Stimulated activated CD4-positive, alpha-beta T cell treated with anti-CD3 and anti-CD28 coated beads, Interleukin-1b, Interleukin-23, amount 100 ng/mL, for 4 hours (primary cell): Measurements from ENCODE around the gene PSMD1.
A peak's percentile ranks its signal among the peaks of the same experiment; 100 is the strongest.

ENCODE experiments used
- DNase-seq, 2 donors: peaks; one replicate each; pipeline ENCODE4 v3.0.0-alpha.2; 2020; ENCODE audit warnings: low read depth in 2 of 2

PSMD1 gene

DNA sequence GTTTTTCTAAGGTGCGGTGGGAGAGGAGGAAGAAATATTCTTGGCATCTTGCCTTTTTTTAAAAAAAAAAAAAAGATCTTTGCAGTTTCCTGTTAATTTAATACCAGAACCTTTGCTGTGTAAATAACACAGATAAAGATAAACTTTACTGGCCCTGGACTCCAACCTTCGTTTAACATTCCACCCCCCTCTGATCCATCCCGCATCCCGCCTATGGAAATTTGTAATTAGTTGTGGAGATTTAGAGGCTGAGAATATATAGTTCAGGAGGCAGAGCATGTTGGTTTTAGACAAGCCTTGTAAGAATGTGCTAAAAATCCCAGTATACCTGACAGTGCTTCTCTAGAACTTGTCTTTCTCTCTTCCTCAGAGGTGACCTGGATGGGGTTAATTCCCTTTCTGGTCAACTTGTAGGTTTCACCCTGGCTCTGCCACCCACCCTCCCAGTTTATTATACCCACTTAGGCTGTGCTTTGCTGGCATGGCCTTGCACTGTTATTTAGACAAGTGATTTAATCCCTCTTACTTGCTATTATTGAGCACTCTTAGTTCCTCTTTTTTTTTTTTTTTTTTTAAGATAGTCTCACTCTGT is 22.3 kb upstream of the PSMD1 start:
- no peak for DNase-seq

DNA sequence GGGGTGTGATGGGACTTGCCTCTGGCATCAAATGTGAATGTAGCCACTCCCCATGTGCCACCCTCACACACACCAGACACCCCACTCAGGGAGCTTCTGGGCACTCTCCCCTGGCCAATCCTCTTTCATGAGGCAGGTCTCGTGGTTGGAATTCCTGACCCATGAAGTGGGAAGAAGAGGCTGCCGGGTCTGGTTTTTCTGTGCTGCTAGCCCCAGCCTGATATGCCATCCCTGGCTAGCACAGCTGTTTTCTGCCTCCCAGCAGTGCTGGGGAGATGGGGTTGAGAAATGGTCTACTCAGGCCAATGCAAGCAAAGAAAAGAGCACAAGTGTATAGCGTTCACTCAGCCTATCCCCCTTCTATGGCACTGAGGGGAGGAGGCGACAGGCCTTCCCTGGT is 20.5 kb upstream of the PSMD1 start:
- DNase-seq: no peak

DNA sequence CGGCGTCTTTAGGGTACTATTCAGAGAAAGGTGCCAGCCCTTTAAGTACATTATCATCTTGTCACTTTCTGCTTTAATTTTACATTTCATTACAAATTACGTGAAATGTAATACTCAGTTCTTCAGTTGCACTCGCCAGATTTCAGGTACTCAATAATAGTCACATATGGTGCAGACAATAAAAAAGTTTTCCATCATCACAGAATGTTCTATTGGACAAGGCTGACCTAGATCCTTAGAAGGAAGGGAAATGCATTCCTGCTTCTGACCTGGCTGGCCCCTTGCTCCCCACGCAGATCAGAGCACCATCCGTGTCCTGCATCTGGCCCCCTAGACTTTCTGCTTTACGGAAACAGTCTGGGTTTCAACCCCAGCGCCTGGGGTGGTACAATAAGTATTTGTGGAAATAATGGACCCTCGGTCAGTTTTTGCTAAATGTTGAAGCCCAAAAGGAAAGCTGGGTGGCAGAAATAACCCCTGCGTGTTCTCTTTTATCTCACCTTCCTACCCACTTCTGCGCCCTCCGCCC is 20.0 kb upstream of the PSMD1 start:
- DNase-seq: no peak

DNA sequence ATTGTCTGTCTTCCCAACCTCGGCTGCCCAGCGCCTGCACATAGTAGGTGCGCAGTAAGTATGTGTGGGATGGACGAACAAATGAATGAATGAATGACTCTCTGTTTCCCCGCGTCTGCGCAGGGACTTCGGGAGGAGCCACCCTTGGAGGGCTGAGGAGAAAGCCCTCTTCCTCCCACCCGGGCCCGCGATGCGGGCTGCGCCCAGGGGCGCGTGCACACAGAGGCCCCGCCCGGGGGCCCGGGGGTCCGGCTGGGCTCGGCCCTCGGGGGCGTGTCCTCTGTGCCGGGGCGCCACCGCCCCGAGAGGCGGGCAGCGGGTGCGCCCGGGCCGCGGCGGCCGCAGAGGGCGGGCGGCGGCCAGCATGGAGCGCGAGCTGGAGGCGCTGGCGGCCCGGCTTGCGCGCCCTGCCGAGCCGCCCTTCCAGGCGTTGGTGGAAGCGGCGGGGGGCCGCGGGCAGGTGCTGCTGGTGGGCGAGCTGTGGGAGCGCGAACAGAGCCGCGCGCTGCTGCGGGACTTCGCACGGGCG is 19.4 kb upstream of the PSMD1 start, which contains the start of gene C2orf72:
TSS of gene C2orf72 (plus strand) at position 322 of the 529 bp plus-strand sequence. CDS start at position 365, 43 bp downstream.
- DNase-seq: no peak

DNA sequence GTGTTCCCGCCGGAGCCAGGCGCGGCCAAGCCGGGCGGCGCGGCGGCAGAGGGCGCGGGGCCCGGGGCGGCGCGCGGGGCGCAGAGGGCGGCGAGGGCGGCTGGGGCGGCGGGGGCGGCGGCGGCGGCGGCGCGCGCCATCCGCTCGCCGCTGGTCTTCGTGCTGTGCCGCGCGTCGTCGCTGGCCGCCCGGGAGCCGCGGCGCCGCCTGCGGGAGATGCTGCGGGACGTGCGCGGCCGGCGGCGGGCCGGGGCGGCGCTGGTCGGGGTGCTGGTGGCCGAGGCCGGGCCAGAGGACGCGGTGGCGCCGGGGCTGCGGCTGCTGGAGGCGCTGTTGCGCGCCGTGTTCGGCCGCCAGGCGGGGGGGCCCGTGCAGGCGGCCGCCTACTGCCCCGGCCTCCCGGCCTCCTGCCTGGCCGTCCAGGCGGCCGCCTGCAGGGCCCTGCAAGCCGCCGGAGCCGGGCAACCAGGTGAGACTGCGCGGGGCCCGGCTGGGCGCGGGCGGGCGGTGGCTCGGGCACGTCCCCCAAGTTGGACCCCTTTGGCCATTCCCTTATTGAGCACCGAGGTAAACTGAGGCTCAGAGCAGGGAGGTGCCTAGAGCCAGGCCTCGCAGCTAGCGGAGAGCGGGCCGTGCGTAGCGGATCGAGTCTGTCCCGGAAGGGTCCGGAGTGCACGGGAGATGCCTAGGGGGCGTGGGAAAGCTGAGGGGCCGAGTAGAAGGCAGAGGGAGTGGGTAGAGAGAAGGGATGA is 18.8 kb upstream of the PSMD1 start:
- DNase-seq: no peak

DNA sequence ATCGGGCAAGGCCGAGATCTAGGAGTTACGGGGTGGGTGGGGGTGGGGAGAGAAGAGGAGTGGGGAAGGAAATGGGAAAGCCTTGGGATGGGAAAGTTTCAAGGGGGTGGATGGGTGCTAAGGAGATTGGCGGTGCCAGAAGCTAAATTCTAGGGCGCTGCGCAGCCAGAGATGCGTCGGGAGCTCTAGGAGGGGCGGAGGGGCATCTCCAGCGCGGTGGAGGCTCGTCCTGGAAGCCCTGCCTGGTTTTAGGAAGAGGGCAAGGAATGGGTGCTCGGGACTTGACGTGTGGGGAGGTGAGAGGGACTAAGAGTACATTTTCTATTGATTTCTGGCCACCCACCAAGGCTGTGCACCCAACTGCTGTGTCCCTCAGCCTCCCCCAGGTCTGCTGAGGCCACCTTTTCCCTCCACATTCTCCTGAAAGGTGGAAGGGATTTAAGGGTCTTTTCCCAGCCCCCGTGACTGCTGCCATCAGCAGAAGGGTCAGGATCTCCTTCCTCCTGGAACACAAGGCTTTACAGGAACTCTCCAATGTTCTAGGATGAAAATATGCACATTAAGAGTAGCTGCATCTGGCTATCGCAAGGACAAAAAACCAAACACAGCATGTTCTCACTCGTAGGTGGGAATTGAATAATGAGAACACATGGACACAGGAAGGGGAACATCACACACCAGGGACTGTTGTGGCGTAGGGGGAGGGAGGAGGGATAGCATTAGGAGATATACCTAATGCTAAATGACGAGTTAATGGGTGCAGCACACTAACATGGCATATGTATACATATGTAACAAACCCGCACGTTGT is 18.0 kb upstream of the PSMD1 start:
- DNase-seq: no peak

DNA sequence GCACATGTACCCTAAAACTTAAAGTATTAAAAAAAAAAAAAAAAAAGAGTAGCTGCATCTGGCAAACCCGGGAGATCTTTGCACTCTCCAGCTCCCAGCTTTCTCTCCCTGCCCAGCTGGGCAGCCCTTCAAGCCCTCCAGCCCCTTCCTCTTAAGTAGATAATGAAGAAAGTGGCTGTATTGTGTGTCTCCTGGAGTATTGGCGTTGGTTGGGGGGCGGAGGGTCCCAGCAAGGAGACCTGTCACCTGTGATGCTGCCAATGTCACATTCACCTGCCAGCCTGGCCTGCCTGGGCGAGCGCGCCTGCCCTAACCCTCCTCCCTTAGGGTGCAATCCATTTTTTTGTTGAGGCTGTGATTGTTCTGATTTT is 17.4 kb upstream of the PSMD1 start:
- no peak for DNase-seq

DNA sequence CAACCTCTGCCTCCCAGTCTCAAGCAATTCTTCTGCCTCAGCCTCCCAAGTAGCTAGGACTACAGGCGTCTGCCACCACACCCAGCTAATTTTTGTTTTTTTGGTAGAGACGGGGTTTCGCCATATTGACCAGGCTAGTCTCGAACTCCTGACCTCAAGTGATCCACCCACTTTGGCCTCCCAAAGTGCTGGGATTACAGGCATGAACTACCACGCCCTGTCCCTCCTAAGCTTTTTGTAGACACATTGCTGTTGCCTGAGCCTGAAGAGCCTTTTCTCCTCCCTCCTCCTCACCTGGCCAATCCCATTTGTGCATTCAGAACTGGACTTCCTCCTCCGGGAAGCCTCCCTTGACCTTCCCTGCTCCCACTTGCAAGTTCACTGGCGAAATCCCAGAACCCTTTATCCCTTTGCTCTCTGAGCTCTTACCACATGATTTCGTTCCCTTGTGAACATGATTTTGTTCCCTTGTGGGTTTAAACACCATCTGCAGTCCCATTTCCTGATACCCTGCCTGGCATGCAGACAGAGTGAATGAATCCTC is 16.8 kb upstream of the PSMD1 start:
- DNase-seq: no peak

DNA sequence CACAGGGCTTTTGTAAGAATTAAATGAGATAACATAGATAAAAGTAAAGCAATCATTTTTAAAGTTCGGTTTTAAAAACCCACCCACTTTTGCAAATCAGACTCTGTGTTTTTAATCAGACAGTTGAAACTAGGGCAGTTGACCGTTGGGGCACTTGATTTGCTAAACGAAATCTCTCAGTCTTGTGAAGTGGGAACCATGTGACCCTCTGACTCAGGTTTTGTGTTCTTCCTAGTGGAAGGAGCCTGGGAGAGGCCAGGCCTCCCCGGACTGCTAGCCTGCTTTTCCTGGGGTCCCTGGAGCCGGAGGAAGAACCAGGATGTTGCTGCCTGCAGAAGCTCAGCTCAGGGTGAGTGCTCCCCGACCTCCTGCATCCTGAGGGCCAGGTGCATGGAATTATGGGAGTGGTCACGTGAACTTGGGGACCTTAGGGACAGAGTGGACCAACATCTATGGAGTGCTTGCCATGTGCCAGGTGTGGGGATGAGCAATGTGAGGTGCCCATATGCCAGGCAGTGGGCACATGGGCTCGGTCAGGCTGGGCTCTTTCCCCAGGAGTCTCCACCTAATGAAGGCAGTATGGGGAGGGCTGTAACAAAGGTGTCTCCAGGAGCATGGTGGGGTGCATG is 15.5 kb upstream of the PSMD1 start:
- DNase-seq: no peak

DNA sequence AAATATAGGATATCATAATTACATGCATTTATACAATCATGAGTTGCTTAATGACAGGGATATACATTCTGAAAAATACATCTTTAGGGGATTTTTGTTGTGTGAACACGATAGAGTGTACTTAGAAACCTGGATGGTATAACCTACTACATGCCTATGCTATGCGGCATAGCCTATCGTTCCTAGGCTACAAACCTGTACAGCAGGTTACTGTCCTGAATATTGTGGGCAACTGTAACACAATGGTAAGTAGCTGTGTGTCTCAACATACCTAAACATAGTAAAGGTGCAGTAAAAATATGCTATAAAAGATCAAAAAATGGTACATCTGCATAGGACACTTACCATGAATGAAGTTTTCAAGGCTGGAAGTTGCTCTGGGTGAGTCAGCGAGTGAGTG is 12.9 kb upstream of the PSMD1 start:
- no peak for DNase-seq

DNA sequence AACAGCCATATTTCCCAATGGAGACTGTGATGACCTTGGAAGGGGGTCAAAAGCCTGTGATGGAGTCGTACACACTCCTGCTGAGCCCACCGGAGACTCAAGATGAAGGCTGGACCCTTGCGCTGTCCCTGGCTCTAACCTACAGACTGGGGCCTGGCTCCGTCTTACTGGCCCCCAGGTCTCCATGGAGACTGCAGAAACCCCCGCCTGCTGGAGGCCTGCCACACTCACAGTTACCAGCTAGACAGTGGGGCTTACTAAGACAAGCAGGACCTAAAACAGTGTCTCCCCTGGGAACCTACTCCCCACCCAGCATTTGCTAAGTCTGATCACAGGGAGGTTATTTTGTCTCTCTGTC is 9.8 kb upstream of the PSMD1 start:
- no peak for DNase-seq

DNA sequence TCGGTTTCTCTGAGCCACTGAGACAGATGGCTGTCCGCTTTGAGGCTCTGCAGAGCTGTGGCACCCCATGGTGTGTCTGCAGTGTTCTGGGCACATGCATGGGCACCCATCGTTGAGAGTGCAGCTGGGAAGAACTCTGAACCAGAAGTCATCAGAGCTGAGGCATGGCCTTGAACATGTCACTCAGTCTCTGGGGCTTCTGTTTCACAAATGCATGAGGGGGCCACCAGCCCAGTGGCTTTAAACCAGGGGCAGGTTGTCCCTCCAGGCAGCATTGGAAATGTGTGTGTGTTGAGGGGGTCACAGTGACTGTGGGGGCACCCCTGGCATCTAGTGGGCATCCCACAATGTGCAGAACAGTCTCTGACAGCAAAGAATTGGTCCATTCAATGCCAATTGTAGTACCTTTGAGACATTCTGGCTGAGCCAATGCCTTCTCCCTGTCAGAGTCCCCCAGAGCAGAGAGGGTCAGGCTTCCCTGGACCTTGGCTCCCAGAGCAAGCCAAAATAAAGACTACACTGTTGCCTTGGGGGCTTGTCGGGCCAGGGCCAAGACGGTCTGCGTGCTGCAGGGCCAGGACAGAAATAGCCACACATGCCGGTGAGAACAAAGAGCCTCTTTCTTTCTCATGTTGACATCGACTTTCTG is 9.3 kb upstream of the PSMD1 start:
- no peak for DNase-seq

DNA sequence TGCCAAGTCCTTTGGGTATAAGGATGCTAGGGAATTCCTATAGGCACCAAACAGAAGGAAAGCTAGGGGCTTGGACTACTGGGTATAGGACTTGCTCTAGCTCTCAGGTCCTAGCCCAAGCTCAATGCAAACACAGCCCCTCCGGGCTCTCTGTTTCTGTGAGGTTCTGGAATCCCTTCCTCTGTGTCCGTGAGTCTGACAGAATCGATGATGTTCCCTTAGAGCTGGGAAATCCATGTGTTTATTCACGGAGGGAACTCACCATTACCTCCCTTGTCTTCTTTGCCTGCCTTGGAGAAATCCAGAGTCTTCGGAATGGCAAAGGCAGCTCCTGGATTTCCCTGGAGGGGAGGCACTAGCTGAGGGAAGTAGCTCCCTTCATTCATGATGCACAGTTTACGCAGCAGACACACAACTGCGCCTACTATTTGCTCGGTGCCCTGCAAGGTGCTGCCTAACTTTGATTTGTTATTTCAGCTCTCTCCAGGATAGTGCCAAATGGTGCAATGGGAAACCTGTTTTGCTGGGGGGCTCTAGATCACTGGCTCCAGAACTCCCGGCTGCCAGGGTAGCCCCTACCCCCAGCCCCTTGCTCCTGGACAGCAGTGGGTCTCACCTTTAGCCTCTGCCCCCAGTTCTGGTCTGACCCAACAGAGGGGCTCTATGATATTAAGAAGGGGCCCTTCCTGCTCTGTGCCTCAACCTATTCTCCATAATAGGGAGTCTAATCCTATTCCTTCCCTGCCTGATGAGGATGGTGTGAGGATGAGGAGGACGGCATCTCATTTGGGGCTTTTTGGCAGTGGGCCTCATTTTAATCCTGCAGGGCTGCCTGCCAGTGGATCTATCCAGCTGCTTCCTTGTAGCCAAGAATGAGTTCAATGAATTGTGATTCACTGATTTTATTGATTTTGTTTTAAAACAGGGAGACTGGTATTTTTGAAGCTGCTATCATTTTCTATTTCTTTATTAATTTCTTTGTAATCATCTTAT is 8.4 kb upstream of the PSMD1 start:
- DNase-seq: no peak

DNA sequence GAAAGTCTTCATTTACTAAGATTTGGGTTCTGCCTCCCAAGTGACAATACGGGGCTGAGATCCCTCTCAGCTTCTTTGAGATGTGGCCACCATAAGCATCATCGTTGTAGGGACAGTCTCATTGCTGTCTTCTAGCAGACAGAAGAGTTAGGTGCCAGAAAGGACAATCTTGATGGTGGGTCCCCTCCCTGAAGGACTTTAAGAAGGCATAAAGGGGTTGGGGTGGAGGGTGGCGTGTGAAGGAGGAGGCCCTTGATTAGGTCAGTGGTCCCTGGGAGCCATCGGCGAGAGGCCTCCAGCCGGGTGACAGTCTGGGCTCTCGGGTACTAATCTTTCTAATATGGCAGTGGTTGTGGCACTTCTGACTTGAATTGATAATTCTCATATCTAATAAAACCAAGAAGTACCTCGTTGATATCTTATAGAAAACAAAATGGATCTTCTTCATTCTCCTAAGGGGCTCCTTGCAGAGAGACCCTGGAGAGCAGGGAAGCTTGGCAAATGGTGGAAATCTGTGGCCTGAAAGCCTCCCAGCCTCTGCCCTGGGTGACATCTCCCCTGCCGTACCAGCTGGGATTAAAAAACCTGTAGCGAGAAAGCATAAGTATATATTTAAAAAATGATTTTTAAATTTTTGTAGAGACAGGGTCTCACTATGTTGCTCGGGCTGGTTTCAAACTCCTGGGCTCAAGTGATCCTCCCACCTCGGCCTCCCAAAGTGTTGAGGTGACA is 7.2 kb upstream of the PSMD1 start:
- DNase-seq: no peak

DNA sequence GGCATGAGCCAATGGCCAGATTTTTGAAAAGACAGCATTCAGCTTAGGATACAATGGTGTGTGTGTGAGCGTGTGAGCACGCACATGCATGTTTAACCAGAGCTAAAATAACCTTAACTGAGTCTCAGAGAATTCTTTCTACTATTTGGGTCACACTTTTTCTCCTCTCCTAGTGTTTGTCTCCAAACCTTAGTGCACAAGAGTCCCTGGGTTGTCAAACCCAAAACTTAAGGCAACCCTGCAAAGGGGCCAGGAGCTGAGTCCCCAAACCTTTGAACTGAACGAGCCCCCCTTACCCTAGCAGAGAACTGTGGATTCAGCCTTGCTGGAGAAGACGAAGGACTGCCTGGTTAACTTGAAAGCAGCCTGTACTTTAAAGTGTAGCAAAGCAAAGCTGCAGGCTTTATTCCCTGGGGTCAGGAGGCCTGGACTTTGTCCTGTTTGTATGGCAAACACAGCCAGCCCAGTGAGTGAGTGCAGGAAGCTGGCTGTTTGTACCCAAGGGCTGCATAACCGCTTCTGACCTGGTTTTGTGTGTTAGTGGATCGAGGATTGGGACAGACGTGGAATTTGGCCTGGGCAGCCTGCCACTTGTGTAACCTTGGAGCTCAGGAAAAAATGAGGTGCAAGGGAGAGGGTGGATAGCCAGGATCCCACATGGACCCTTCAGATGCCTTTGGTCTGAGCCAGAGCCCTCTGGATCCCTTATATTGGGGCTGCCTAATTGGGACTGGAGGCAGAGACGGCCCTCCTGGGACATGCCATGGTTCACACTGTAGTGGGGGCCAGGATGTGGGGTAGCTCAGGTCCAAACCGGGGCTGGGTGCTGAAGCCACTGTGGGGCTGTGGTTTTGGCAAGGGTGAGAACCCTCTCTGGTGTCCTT is 6.4 kb upstream of the PSMD1 start:
- DNase-seq: no peak

DNA sequence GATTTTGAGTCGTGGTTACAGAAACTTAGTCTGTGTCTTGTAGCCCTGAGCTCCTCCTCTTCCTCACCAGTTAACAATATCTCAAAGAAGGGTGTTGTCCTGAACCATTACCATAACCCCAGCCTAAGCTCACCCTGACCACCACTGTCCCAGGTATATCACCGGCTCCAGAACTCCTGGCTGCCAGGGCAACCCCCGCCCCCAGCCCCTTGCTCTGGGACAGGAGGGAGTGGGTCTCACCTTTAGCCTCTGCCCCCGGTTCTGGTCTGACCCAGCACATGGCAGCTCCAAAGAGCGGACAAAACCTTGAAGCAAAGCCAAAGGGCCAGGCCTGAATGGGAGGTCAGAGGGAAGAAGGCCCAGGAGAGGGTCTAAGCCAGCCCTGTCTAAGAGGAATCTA is 5.6 kb upstream of the PSMD1 start:
- DNase-seq: no peak

DNA sequence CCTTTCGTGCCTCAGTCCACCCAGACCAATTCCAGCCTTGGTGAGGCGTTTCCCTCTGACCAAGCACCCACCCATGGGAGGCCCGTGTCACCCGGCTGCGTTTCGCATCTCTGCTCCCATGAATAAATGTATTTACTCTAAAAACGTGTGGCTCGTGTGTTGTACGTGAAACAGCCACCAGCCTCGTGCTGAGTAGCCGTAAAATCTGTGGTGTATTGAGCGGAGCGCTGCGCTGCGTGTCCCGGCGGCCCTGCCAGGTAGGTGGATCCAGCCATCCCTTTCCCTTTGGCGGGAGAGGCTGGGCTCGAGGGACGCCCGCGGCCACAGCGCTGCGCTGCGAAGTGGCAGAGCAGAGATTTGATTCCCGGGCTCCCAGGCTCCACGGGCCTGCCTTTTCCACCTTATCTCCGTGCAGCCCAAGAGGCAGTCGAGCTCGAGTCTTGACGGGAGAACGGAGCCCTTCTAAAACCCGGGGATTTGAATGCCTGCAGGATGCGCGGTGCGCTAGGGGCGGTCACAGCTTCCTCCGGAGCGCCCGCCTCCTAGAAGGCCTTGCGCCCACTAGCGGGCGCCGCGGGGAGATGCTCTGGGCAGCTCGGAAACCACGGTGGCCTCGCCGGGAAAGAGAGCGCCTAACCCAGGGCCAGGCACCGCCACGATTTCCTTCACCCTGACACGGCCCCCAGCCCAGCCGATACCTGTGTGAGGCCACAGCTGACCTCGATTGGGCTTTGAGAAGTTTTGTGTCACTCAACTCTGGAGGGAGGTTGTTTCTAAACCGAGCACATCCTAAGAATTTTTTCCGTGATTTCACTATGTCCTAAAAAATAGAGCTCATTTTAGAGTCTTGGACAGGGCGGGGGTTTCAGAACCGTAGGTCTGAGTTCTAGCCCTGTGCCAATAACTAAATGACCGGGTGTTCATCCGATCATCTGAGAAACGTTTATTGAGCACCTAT is 3.9 kb upstream of the PSMD1 start:
- DNase-seq: peak; percentile 68 to 79
